HG02678 (cell line): ENCODE results near the gene BATF2.
"Not testable (repeated sequence)": the region's sequence is repeated elsewhere in the genome, so short reads cannot be mapped to it uniquely, and the experiment has no call there.

Source experiments
- ATAC-seq: cut with Tn5 transposase; IDR thresholded peaks from one replicate; pipeline ENCODE4 v1.9.1; 2021; ENCODE audit warnings: mild to moderate bottlenecking, moderate library complexity; ENCODE audit not compliant: unreplicated experiment

BATF2 gene

GRCh38 chr11:65013888-65014725, 17.3 kb upstream of the BATF2 start, which contains the start of gene ARL2:
ARL2 (plus strand) TSS chr11:65014160; CDS start chr11:65014208, 48 bp downstream.
- peak; percentile 80 for ATAC-seq

GRCh38 chr11:65013130-65013887, 16.5 kb upstream of the BATF2 start:
- ATAC-seq = peak; percentile 70

DNA sequence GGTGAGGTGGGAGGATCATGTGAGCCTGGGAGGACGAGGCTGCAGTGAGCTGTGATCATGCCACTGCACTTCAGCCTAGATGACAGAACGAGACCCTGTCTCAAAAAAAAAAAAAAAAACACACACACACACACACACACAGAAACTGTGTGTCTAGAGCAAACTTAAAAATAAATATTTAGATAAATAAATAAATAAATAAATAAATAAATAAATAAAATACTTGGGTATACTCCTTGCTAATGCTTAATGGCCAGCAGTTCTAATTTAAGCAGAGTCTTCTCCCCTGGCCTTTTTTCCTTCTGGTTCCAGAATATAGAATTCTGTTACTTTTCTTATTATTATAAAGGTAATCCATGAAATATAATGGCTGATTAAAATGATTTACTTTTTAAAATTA, 12.1 kb upstream of the BATF2 start:
- ATAC-seq = no peak

DNA sequence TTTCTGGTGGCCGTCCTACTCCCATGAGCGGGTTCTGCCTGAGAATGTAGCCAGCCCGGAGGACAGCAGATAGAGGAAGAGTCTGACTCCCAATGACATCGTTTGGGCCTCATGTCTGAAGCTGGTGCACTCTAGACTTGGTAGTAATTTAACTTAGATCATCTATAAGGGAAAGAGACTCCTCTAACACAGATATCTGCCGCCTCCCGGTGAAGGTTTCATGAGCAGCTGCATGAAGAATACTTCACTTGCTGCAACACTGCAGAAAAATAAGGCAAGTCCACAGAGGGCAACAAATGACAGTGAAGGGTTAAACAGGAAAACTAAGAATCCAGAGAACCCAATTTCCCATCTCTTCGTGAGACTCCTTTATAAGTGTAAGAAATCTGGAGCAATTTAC, 11.2 kb upstream of the BATF2 start:
- ATAC-seq = no peak

GRCh38 chr11:65003968-65004367, 7.2 kb upstream of the BATF2 start:
- not testable (repeated sequence) for ATAC-seq

DNA sequence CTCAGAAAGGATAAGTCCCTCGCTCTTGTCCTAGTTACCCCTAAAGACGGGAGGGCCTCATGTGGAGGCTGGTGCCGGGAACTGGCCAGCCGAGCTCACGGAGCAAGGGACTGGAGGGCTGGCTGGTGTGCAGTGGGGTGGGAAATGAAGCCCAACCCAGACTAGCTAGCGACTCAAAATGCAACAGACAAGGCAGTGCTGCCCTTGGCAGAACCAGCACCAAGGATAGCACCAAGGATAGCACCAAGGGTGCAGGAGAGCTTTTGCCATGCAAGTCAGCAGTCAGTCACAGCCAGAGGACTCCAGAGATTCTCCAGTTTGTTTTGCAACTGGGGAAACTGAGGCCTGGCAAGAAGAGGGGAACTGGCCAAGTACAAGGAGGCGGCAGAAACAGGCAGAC, 6.5 kb upstream of the BATF2 start:
- ATAC-seq = no peak

- no peak for ATAC-seq
These were observed 5.9 kb upstream of the BATF2 start for GRCh38 chr11:65002706-65003105.

DNA sequence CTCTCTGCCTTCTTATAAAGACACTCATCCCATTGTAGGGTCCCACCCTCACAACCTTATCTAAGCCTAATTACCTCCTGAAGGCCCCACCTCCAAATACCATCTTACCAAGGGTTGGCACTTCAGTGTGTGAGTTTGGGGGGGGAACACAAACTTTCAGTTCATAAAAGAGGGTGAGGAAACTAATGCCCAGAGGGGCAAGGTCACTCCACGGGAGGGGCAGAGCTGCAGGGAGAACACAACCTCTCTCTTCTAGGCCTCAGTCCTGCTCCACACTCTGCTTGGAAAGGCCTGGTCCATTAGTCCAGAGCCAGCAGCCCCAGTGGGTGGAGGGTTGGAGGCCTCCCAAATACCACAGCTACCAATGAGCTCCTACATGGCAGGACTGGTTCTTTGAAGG, 2.7 kb upstream of the BATF2 start:
- no peak for ATAC-seq

- no peak for ATAC-seq
These were observed 2.1 kb upstream of the BATF2 start for GRCh38 chr11:64998690-64999431.

- ATAC-seq = no peak
These were observed 1.4 kb upstream of the BATF2 start for GRCh38 chr11:64998141-64998540.

GRCh38 chr11:64996327-64996709, 453 bp downstream of the BATF2 start:
- ATAC-seq = no peak

- no peak for ATAC-seq
These were observed 2.5 kb downstream of the BATF2 start for GRCh38 chr11:64994318-64994717.

GRCh38 chr11:64990222-64990923, 6.4 kb downstream of the BATF2 start:
- ATAC-seq = no peak

DNA sequence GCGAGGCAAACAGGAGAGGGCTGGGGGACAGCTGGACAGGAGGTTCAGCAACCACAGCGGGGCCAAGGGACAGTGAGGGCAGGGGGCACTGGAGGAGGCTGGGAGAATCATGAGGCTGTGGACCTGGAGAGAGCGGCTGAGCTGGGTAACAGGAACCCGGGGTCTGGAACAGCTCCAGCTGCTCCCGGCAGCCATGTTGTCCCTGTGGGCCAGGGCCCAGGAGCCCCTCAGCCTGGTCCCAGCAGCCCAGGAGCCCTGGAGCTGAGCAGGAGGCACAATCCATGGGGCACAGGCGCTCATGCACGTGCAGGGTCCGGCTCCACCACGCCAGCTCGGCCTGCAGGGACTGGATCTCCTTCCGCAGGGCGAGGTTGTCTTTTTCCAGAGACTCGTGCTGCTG, 7.4 kb downstream of the BATF2 start:
- no peak for ATAC-seq

DNA sequence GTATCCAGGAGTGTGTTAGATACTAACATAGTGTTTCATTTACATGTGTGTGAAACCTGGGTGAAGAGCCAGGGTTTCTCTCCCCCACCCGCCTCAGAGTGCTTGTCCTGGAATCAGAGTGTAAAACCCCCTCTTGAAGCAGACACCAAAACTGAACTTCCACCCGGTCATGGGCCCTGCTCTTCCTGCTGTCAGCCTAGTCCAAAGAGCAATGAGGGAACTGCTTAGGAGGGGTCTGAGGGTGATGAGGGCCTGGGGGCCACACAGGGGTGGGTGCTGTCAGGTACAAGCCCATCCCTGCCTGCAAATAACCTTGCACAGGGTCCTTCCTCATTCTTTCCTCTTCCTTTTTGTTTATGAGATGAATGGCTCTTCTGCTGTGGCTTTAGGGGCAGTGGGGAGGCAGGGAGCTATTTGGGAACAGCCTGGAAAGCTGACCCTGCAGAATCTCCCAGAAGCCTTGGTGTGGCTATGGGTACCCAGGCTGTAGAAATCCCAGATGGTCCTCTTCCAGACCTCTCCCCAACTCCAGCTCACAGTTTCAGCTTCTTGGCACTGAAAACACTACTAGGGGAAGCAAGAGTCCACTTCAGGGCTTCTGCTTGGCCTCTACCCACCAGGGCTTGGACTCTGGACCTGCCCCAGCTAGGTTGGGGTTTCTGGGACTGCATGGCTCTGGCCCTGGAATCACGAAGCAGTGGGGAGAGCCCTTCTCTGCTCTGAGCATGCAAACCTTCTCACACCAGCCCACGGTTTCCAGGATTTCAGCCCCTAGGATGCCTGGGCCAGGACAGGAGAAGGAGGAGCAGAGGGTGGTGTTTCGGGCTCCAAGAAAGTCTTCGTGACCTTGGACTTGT, 8.5 kb downstream of the BATF2 start:
- ATAC-seq = no peak

DNA sequence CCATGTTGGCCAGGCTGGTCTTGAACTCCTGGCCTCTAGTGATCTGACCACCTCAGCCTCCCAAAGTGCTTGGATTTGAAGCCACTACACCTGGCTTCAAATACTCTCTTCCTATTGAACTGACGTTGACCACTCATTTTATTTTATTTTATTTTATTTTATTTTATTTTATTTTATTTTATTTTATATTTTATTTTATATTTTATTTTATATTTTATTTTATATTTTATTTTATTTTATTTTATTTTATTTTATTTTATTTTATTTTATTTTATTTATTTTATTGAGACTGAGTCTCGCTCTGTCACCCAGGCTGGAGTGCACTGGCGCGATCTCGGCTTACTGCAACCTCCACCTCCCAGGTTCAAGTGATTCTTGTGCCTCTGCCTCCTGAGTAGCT, 13.4 kb downstream of the BATF2 start:
- ATAC-seq = not testable (repeated sequence)

DNA sequence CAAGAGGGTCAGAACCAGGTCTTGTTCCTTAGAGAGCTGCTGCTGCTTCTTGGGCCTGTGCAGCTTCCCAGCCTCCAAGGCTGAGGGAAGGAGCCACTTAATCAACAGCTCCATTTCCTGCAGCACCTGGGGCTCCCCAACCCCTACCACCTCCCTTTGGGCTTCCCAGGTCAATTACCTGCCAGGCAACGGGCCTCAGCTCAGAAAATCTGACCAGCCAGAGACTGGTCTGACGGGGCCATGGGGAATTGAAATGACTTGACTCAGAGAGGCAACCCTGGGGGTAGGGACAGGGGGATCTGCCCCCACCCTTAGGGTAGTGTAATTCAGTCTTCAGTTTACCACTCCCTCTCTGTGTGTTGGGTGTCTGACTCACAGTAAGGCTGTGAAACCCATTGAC, 20.1 kb downstream of the BATF2 start:
- no peak for ATAC-seq

- no peak for ATAC-seq
These were observed 22.6 kb downstream of the BATF2 start for GRCh38 chr11:64974124-64974523.

DNA sequence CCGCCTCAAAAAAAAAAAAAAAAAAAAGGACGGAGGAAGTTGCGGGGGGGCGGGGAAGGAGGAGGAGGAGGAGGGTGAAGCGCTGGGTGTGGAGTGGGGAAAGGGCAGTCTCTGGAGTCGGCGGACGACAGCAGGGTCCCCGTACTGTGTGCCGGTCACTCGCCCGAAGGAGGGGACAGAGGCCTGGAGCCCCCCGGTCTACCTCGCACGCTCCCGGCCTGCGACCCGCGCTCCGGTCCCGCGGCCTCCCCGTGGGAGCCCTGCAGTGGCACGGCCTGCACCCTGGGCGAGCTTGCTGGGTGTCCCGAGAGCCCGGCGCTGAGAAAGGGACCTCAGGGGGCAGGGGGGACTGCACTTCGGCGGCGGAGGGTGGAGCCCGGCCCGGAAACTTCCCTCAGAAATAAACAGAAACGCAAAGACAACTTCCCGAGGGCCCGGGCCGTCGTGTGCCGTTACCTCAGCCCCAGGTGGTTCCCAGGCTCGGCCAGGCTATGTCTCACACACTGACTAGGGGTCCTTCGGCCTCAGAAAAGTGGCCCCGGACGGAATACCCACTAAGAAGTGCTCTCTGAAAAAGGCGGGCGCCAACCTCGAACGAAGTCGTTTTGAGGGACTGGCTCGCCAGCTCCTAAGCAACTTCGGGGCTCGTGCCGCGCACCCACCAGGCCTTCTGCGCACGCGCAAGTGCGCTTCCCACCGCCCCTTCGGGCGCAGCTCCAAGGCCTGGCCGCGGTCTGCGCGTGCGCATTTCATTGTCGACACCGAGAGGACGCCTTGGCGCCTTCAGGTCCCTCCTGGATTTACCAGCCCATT, 25.1 kb downstream of the BATF2 start, which contains the start of gene MAJIN:
TSS of gene MAJIN (minus strand) at position 688 of the 813 bp plus-strand sequence. CDS start 12,703 bp downstream, outside the sequence.
- no peak for ATAC-seq
